ENCODE measurements around the gene ALK. TPM values are rescaled to one million over a fixed set of nuclear protein-coding genes. Genes with fewer than 3 reads are reported as not detected.

The ALK gene
- total RNA-seq, 4 donors from 2014 or later, result 0.06 to 4.1 TPM; not detected in 2

- Histone ChIP-seq H3K9me3 (no peaks in the 10 kb centered on the region), H3K36me3 (no peaks in the 10 kb centered on the region), H3K4me1 (no peaks in the 10 kb centered on the region), H3K27ac (no peak overlapping the region), H3K4me3 (no peak overlapping the region), H3K27me3 (no peaks in the 10 kb centered on the region)
- no peak for TF ChIP-seq CTCF (IDR thresholded peaks at IDR 0.05)
- no peak for TF ChIP-seq POLR2A (IDR thresholded peaks at IDR 0.05)
- intact Hi-C loops (cut with DNase I; ENCODE audit: low total_unique reads), result no loop called here
- no peak for DNase-seq
These were observed 396.7 kb downstream of the ALK start for GRCh38 chr2:29524652-29525051.

GRCh38 chr2:29522951-29523669 lies 398.3 kb downstream of the ALK start:
- TF ChIP-seq POLR2A (IDR thresholded peaks at IDR 0.05) (no peak), CTCF (IDR thresholded peaks at IDR 0.05) (no peak)
- Histone ChIP-seq H3K27ac (no peak overlapping the region), H3K4me3 (no peak overlapping the region), H3K4me1 (no peaks in the 10 kb centered on the region), H3K36me3 (no peaks in the 10 kb centered on the region), H3K9me3 (no peaks in the 10 kb centered on the region), H3K27me3 (no peaks in the 10 kb centered on the region)
- intact Hi-C loops (cut with DNase I; ENCODE audit: low total_unique reads), result no loop called here
- no peak for DNase-seq

GRCh38 chr2:29520001-29520400 lies 401.4 kb downstream of the ALK start:
- H3K27me3 ChIP-seq, result no peaks in the 10 kb centered on the region
- H3K27ac ChIP-seq, result no peak overlapping the region
- no peak for DNase-seq
- no peak overlapping the region for H3K4me3 ChIP-seq
- H3K36me3 ChIP-seq, result no peaks in the 10 kb centered on the region
- TF ChIP-seq CTCF (IDR thresholded peaks at IDR 0.05) (no peak), POLR2A (IDR thresholded peaks at IDR 0.05) (no peak)
- no peaks in the 10 kb centered on the region for H3K4me1 ChIP-seq
- no peaks in the 10 kb centered on the region for H3K9me3 ChIP-seq
- intact Hi-C loops (cut with DNase I; ENCODE audit: low total_unique reads), result no loop called here

- H3K36me3 ChIP-seq, result no peaks in the 10 kb centered on the region
- H3K27ac ChIP-seq, result no peak overlapping the region
- H3K9me3 ChIP-seq, result no peaks in the 10 kb centered on the region
- H3K4me1 ChIP-seq, result no peaks in the 10 kb centered on the region
- H3K27me3 ChIP-seq, result no peaks in the 10 kb centered on the region
- intact Hi-C loops (cut with DNase I; ENCODE audit: low total_unique reads), result no loop called here
- no peak for DNase-seq
- no peak overlapping the region for H3K4me3 ChIP-seq
- TF ChIP-seq CTCF (IDR thresholded peaks at IDR 0.05), result no peak
- TF ChIP-seq POLR2A (IDR thresholded peaks at IDR 0.05), result no peak
These were observed 402.0 kb downstream of the ALK start for GRCh38 chr2:29519338-29519925.

GRCh38 chr2:29518646-29519337 lies 402.6 kb downstream of the ALK start:
- no peak for TF ChIP-seq CTCF (IDR thresholded peaks at IDR 0.05)
- TF ChIP-seq POLR2A (IDR thresholded peaks at IDR 0.05), result no peak
- Histone ChIP-seq H3K9me3 (no peaks in the 10 kb centered on the region), H3K36me3 (no peaks in the 10 kb centered on the region), H3K27ac (no peak overlapping the region), H3K4me3 (no peak overlapping the region), H3K4me1 (no peaks in the 10 kb centered on the region), H3K27me3 (no peaks in the 10 kb centered on the region)
- no peak for DNase-seq
- intact Hi-C loops (cut with DNase I; ENCODE audit: low total_unique reads), result no loop called here
